GM06990 (cell line): ENCODE data around the gene QSOX1.
A peak's percentile ranks its signal among the peaks of the same experiment; 100 is the strongest.

ENCODE experiments used
- DNase-seq: peaks from one replicate; pipeline ENCODE4 v3.0.0-alpha.2; 2011; ENCODE audit not compliant: insufficient read length; ENCODE audit errors: extremely low read depth
- H3K27me3 ChIP-seq: replicated peaks from 2 replicates; pipeline ENCODE4 v1.6.0; 2011; ENCODE audit warnings: low read length; ENCODE audit not compliant: control insufficient read depth, insufficient read depth
- H3K36me3 ChIP-seq: 2 replicates; pipeline ENCODE4 v1.5.1; 2011; ENCODE audit warnings: low read length; ENCODE audit not compliant: control insufficient read depth, insufficient read depth
- H3K4me3 ChIP-seq: replicated peaks from 2 replicates; pipeline ENCODE4 v1.5.1; 2011; ENCODE audit warnings: low read depth, mild to moderate bottlenecking, control low read depth, low read length
- CTCF ChIP-seq: IDR thresholded peaks from 2 replicates; pipeline ENCODE4 v1.5.1; 2011; ENCODE audit warnings: low read length, control low read depth, mild to moderate bottlenecking, inconsistent platforms; ENCODE audit not compliant: insufficient read depth, poor library complexity, severe bottlenecking

Gene QSOX1

GRCh38 chr1:180179162-180179957 lies 24.7 kb downstream of the QSOX1 start:
- no peak for DNase-seq
- H3K27me3 ChIP-seq, result no peaks in the 10 kb centered on the region
- no peak overlapping the region for H3K4me3 ChIP-seq
- H3K36me3 ChIP-seq, result peaks cover 1% of the 10 kb centered on the region; the same call in 1 of the 2 replicates
- TF ChIP-seq CTCF, result no peak

- no peak for DNase-seq
- no peaks in the 10 kb centered on the region for H3K27me3 ChIP-seq
- H3K4me3 ChIP-seq, result no peak overlapping the region
- TF ChIP-seq CTCF, result peak; percentile 27
- H3K36me3 ChIP-seq, result peaks cover 2% of the 10 kb centered on the region; the same call in 1 of the 2 replicates
These were observed 26.4 kb downstream of the QSOX1 start for GRCh38 chr1:180181048-180181447.

- no peak for DNase-seq
- Histone ChIP-seq H3K36me3 (peaks cover 2% of the 10 kb centered on the region; the same call in 1 of the 2 replicates), H3K4me3 (no peak overlapping the region), H3K27me3 (no peaks in the 10 kb centered on the region)
- TF ChIP-seq CTCF, result no peak
These were observed 27.4 kb downstream of the QSOX1 start for GRCh38 chr1:180181996-180182642.

GRCh38 chr1:180182643-180183311 lies 28.1 kb downstream of the QSOX1 start:
- DNase-seq, result no peak
- H3K27me3 ChIP-seq, result no peaks in the 10 kb centered on the region
- no peak overlapping the region for H3K4me3 ChIP-seq
- H3K36me3 ChIP-seq, result peaks cover 2% of the 10 kb centered on the region; the same call in 1 of the 2 replicates
- no peak for TF ChIP-seq CTCF

- Histone ChIP-seq H3K36me3 (peaks cover 2% of the 10 kb centered on the region; the same call in 1 of the 2 replicates), H3K27me3 (no peaks in the 10 kb centered on the region), H3K4me3 (no peak overlapping the region)
- no peak for TF ChIP-seq CTCF
- no peak for DNase-seq
These were observed 28.8 kb downstream of the QSOX1 start for GRCh38 chr1:180183426-180183825.
